K562 (cell line): Measurements from ENCODE around the gene TLX2. TPM values are rescaled to one million over a fixed set of nuclear protein-coding genes. Genes with fewer than 3 reads are reported as not detected.
A peak's percentile ranks its signal among the peaks of the same experiment; 100 is the strongest.

Source experiments
- NFIC ChIP-seq: fragments of 450-650 bp; IDR thresholded peaks from 2 replicates; pipeline ENCODE4 v1.6.1; 2017; ENCODE audit warnings: mild to moderate bottlenecking, inconsistent platforms
- PTTG1 ChIP-seq: fragments of 450-650 bp; IDR thresholded peaks from 2 replicates; pipeline ENCODE4 v1.6.1; 2016; ENCODE audit warnings: low read depth, mild to moderate bottlenecking, missing genetic modification characterization, missing compliant biosample characterization
- RCOR1 ChIP-seq, 2 experiments: IDR thresholded peaks; 2 replicates each; pipeline ENCODE4 v1.6.1; 2012; ENCODE audit warnings: low read depth in 2 of 2, low read length in 2 of 2, borderline replicate concordance in 1 of 2, improper control_type of control experiment in 1 of 2
- RNF219 ChIP-seq: fragments of 250-450 bp; sonication (Bioruptor Pico); IDR thresholded peaks from 2 replicates; pipeline ENCODE4 v1.5.0; 2022; ENCODE audit warnings: mild to moderate bottlenecking
- SMARCB1 ChIP-seq: IDR thresholded peaks from 2 replicates; pipeline ENCODE4 v1.6.1; 2011; ENCODE audit warnings: improper control_type of control experiment, low read depth; ENCODE audit not compliant: insufficient read length
- ZC3H11A ChIP-seq: IDR thresholded peaks from 2 replicates; pipeline ENCODE4 v1.6.1; 2012; ENCODE audit warnings: low read depth, low read length, improper control_type of control experiment
- ZNF77 ChIP-seq: fragments of 250-450 bp; sonication (Bioruptor Pico); IDR thresholded peaks from 2 replicates; pipeline ENCODE4 v1.5.0; 2020
- polyA plus RNA-seq, 8 experiments: library from polyadenylated mRNA; depleted of rRNA in 4 of 8; stranded (reverse) in 5 of 8; unstranded in 3 of 8; fragments of >200 nt; fragmentation: Nextera tagmentation in 2 of 8; fragmentation: Illumina TruSeq in 1 of 8; extraction: Ambion mirVana in 2 of 8; extraction: Trizol in 1 of 8; gene quantifications; 2 replicates each; pipeline versions ENCODE4 v1.2.1 to v1.2.3, GENCODE V29; 2011 to 2014; ENCODE audit warnings: inconsistent platforms in 1 of 8, missing spikeins in 1 of 8
- total RNA-seq, 7 experiments: library from RNA; depleted of rRNA in 6 of 7; stranded (reverse); fragments of >200 nt in 6 of 7; fragmentation: Illumina TruSeq in 2 of 7; extraction: Trizol in 2 of 7; gene quantifications; 2 replicates each; pipeline versions ENCODE4 v1.2.1 to v1.2.3, GENCODE V29; 2011 to 2021; ENCODE audit warnings: low replicate concordance in 1 of 7
- TF ChIP-seq, protein P1 (sequence below), 2 experiments: fragments of 450-650 bp; IDR thresholded peaks; 2 replicates each; pipeline ENCODE4 v1.6.1; 2016; ENCODE audit warnings: mild to moderate bottlenecking in 2 of 2, borderline replicate concordance in 1 of 2, low read depth in 1 of 2, moderate library complexity in 1 of 2
- TF ChIP-seq, protein P2 (sequence below): sonication (generic); formaldehyde crosslinking; IDR thresholded peaks from 2 replicates; pipeline ENCODE4 v1.8.0; 2023; ENCODE audit warnings: mild to moderate bottlenecking, missing genetic modification reagents
- TF ChIP-seq, protein P3 (sequence below): sonication (generic); formaldehyde crosslinking; IDR thresholded peaks from 2 replicates; pipeline ENCODE4 v1.8.1; 2023; ENCODE audit warnings: mild to moderate bottlenecking, missing genetic modification reagents, moderate library complexity

TLX2 gene
- total and polyA plus RNA-seq, 9 of the 15 experiments (the other 6 are each of a cell fraction or from before 2014, with no cell fraction given) = not detected

DNA sequence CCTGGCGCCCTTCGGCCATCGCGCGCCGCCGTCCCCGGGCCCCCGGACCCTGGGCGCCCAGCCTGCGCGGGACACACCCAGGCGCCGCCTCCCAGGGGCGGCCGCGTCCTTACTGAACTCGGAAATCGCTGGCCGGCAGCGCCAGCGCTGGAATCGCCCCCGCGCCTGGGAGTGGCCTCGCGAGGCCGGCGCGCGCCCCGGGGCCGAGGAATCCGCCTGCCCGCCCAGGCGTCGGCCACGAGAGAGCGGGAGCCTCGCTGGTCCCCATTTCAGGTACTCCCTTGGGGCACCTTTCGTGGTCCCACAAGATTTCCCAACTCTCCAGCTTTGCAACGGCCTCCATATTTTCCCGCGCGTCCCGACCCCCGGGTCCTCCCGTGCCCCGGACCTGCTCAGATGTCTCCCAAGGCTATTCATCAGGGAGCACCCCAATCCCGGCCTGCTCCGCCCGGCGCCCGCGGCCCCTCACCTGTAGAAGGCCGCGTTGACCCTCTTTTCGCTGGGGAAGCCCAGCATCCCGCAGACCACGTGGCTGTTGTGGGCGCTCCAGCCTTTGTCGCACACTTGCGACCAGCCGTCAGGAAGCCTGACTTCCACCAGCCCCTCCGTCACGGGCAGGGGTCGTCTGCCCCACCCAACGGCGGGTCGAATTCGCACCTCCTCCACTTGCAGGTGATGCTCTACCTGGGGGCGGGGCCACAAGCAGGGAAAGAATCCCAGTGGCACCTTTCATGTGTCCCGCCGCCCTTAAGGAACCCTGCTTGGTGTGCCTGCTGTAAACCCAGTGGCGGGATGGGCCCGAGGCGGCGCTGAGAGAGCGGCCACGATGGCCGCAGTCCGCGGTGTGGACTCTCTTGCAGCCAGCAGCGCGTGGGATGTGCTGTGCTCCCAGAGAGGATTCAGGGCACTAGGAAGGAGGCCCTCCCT is 34.9 kb downstream of the TLX2 start (continued):
- TF ChIP-seq, protein P1, sequence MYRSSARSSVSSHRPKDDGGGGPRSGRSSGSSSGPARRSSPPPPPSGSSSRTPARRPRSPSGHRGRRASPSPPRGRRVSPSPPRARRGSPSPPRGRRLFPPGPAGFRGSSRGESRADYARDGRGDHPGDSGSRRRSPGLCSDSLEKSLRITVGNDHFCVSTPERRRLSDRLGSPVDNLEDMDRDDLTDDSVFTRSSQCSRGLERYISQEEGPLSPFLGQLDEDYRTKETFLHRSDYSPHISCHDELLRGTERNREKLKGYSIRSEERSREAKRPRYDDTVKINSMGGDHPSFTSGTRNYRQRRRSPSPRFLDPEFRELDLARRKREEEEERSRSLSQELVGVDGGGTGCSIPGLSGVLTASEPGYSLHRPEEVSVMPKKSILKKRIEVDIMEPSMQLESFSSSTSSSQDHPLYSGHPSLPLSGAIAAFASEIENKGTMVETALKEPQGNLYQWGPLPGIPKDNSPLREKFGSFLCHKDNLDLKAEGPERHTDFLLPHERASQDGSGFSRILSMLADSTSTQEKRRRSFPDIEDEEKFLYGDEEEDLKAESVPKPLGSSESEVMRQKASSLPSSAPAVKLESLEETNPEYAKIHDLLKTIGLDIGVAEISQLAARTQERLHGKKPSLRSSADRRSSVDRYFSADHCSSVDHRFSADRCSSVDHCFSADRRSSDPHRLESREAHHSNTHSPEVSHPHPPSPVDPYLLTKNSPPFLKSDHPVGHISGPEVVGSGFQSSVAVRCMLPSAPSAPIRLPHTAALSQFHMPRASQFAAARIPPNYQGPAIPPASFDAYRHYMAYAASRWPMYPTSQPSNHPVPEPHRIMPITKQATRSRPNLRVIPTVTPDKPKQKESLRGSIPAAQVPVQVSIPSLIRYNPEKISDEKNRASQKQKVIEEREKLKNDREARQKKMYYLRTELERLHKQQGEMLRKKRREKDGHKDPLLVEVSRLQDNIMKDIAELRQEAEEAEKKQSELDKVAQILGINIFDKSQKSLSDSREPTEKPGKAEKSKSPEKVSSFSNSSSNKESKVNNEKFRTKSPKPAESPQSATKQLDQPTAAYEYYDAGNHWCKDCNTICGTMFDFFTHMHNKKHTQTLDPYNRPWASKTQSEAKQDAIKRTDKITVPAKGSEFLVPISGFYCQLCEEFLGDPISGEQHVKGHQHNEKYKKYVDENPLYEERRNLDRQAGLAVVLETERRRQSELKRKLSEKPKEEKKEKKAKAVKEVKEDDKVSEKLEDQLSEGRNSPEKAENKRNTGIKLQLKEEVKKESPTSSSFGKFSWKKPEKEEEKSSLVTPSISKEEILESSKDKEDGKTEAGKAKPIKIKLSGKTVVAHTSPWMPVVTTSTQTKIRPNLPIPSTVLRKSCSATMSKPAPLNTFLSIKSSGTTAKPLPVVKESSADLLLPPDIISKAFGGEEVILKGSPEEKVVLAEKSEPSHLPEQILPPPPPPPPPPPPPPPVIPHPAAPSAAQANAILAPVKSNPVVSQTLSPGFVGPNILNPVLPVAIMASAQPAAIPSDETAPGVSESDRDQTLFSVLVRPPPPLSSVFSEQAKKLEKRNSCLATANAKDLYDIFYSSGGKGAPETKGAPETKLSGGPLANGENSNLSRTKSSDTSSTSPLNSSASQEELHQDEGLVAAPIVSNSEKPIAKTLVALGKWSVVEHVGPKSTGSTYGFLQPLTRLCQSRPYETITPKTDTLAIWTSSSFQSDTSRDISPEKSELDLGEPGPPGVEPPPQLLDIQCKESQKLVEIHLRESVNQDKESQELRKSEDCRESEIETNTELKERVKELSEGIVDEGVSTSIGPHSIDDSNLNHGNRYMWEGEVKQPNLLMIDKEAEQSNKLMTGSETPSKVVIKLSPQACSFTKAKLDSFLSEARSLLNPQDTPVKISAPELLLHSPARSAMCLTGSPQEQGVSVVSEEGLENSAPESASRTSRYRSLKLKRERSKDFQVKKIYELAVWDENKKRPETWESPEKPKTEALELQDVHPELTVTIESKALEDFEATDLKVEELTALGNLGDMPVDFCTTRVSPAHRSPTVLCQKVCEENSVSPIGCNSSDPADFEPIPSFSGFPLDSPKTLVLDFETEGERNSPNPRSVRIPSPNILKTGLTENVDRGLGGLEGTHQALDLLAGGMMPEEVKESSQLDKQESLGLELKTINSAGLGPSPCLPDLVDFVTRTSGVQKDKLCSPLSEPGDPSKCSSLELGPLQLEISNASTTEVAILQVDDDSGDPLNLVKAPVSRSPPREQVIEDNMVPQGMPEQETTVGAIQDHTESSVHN (IDR thresholded peaks at IDR 0.05; ENCODE audit: borderline replicate concordance in 1 of 2, low read depth in 1 of 2) = no peak
- no peak for TF ChIP-seq PTTG1 (tag)
- TF ChIP-seq ZNF77 (CRISPR knock-in tag) = no peak
- TF ChIP-seq NFIC = 0 out of 2 replicates have a peak, but pooled peaks have one; percentile 23
- no peak for TF ChIP-seq ZC3H11A
- TF ChIP-seq SMARCB1 = no peak
- TF ChIP-seq, protein P2, sequence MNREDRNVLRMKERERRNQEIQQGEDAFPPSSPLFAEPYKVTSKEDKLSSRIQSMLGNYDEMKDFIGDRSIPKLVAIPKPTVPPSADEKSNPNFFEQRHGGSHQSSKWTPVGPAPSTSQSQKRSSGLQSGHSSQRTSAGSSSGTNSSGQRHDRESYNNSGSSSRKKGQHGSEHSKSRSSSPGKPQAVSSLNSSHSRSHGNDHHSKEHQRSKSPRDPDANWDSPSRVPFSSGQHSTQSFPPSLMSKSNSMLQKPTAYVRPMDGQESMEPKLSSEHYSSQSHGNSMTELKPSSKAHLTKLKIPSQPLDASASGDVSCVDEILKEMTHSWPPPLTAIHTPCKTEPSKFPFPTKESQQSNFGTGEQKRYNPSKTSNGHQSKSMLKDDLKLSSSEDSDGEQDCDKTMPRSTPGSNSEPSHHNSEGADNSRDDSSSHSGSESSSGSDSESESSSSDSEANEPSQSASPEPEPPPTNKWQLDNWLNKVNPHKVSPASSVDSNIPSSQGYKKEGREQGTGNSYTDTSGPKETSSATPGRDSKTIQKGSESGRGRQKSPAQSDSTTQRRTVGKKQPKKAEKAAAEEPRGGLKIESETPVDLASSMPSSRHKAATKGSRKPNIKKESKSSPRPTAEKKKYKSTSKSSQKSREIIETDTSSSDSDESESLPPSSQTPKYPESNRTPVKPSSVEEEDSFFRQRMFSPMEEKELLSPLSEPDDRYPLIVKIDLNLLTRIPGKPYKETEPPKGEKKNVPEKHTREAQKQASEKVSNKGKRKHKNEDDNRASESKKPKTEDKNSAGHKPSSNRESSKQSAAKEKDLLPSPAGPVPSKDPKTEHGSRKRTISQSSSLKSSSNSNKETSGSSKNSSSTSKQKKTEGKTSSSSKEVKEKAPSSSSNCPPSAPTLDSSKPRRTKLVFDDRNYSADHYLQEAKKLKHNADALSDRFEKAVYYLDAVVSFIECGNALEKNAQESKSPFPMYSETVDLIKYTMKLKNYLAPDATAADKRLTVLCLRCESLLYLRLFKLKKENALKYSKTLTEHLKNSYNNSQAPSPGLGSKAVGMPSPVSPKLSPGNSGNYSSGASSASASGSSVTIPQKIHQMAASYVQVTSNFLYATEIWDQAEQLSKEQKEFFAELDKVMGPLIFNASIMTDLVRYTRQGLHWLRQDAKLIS = 0 out of 2 replicates have a peak, but pooled peaks have one; percentile 32
- no peak for TF ChIP-seq RNF219 (CRISPR knock-in tag)
- no peak for TF ChIP-seq RCOR1 (IDR thresholded peaks at IDR 0.05; ENCODE audit: borderline replicate concordance in 1 of 2, low read depth in 2 of 2, low read length in 2 of 2)
- TF ChIP-seq, protein P3, sequence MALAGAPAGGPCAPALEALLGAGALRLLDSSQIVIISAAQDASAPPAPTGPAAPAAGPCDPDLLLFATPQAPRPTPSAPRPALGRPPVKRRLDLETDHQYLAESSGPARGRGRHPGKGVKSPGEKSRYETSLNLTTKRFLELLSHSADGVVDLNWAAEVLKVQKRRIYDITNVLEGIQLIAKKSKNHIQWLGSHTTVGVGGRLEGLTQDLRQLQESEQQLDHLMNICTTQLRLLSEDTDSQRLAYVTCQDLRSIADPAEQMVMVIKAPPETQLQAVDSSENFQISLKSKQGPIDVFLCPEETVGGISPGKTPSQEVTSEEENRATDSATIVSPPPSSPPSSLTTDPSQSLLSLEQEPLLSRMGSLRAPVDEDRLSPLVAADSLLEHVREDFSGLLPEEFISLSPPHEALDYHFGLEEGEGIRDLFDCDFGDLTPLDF (CRISPR knock-in tag) = no peak
